Measurements from ENCODE around the gene NCBP1.

- no peak for TF ChIP-seq POLR2AphosphoS5 (IDR thresholded peaks at IDR 0.05; ENCODE audit: borderline replicate concordance, low read depth, low read length)
- no peak for TF ChIP-seq EZH2 (IDR thresholded peaks at IDR 0.05)
Measured at GRCh38 chr9:97717866-97718265, 84.2 kb downstream of the NCBP1 start.
